NB4 (cell line): Measurements from ENCODE around the gene LRRC32.

Source experiments
- POLR2A ChIP-seq: IDR thresholded peaks from 2 replicates; pipeline ENCODE4 v1.6.1; 2011; ENCODE audit warnings: mild to moderate bottlenecking; ENCODE audit not compliant: insufficient read length; ENCODE audit errors: extremely low read depth
- TF ChIP-seq, protein P1 (sequence below): IDR thresholded peaks from one replicate; pipeline ENCODE4 v1.5.1; 2012; ENCODE audit warnings: low read depth, low read length

GRCh38 chr11:76703707-76704106 is 33.2 kb upstream of the LRRC32 start:
- TF ChIP-seq POLR2A, result no peak
- TF ChIP-seq, protein P1, sequence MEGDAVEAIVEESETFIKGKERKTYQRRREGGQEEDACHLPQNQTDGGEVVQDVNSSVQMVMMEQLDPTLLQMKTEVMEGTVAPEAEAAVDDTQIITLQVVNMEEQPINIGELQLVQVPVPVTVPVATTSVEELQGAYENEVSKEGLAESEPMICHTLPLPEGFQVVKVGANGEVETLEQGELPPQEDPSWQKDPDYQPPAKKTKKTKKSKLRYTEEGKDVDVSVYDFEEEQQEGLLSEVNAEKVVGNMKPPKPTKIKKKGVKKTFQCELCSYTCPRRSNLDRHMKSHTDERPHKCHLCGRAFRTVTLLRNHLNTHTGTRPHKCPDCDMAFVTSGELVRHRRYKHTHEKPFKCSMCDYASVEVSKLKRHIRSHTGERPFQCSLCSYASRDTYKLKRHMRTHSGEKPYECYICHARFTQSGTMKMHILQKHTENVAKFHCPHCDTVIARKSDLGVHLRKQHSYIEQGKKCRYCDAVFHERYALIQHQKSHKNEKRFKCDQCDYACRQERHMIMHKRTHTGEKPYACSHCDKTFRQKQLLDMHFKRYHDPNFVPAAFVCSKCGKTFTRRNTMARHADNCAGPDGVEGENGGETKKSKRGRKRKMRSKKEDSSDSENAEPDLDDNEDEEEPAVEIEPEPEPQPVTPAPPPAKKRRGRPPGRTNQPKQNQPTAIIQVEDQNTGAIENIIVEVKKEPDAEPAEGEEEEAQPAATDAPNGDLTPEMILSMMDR, result no peak
